Stomach (tissue), 4 donors: ENCODE results near the gene TCF12.

Source experiments
- CTCF ChIP-seq, 7 experiments: fragments of 450-650 bp in 4 of 7; fragments of 200-600 bp in 3 of 7; sonication (generic) in 3 of 7; IDR thresholded peaks; one replicate each; pipeline ENCODE4 v1.5.1; 2016 to 2019; ENCODE audit warnings: antibody characterized with exemption in 7 of 7, control low read depth in 2 of 7, mild to moderate bottlenecking in 1 of 7
- EP300 ChIP-seq: sonication (generic); formaldehyde crosslinking; IDR thresholded peaks from one replicate; pipeline ENCODE4 v1.6.1; 2017; ENCODE audit warnings: antibody characterized with exemption
- POLR2A ChIP-seq, 4 donors: fragments of 450-650 bp; IDR thresholded peaks; one replicate each; pipeline ENCODE4 v1.6.1; 2016; ENCODE audit warnings: antibody characterized with exemption in 4 of 4, control low read depth in 2 of 4, mild to moderate bottlenecking in 1 of 4, moderate library complexity in 1 of 4
- POLR2AphosphoS5 ChIP-seq, 3 donors: sonication (generic); formaldehyde crosslinking; IDR thresholded peaks; one replicate each; pipeline ENCODE4 v1.6.1; 2016; ENCODE audit warnings: antibody characterized with exemption in 3 of 3

GRCh38 chr15:57256939-57257338, 338.5 kb downstream of the TCF12 start:
- no peak for TF ChIP-seq CTCF (IDR thresholded peaks at IDR 0.05)
- no peak for TF ChIP-seq POLR2AphosphoS5 (IDR thresholded peaks at IDR 0.05)
- TF ChIP-seq POLR2A (IDR thresholded peaks at IDR 0.05), result no peak
- no peak for TF ChIP-seq EP300
